ENCODE data around the gene GNB1L. TPM values are rescaled to one million over a fixed set of nuclear protein-coding genes. Genes with fewer than 3 reads are reported as not detected.

GNB1L gene
- total RNA-seq, 1 experiment from 2014 or later: 27.0 TPM

GRCh38 chr22:19798891-19799293 lies 55.8 kb downstream of the GNB1L start:
- Histone ChIP-seq H3K4me2 (ENCODE audit: low read length) (no peak overlapping the region), H3F3A (ENCODE audit: low read length, unreplicated experiment) (no peaks in the 10 kb centered on the region), H4K20me1 (ENCODE audit: low read length) (no peaks in the 10 kb centered on the region), H3K79me2 (ENCODE audit: low read length) (no peaks in the 10 kb centered on the region), H3K4me1 (ENCODE audit: insufficient read depth, low read length) (no peaks in the 10 kb centered on the region), H3K27ac (ENCODE audit: low read length) (no peak overlapping the region), H3K9ac (ENCODE audit: low read length) (no peak overlapping the region), H2AFZ (ENCODE audit: low read length) (no peak overlapping the region), H3K36me3 (ENCODE audit: low read depth, low read length) (no peaks in the 10 kb centered on the region), H3K9me2 (replicated peaks; ENCODE audit: low read length) (no peaks in the 10 kb centered on the region), H3K27me3 (ENCODE audit: low read length) (no peaks in the 10 kb centered on the region), H3K4me3 (ENCODE audit: low read length) (no peak overlapping the region), H3K9me3 (ENCODE audit: low read length) (no peaks in the 10 kb centered on the region)
- POLR2A ChIA-PET (ENCODE audit: unreplicated experiment): no interaction called here
- BruUV-seq (replicated peaks): no TSS peak
- CTCF ChIA-PET: no interaction called here
- DNase-seq: no peak
- TF ChIP-seq EZH2 (IDR thresholded peaks at IDR 0.05; ENCODE audit: low read length, unreplicated experiment) (no peak), EZH2phosphoT487 (IDR thresholded peaks at IDR 0.05; ENCODE audit: borderline replicate concordance, low read length) (no peak)
- TF ChIP-seq, protein P1, sequence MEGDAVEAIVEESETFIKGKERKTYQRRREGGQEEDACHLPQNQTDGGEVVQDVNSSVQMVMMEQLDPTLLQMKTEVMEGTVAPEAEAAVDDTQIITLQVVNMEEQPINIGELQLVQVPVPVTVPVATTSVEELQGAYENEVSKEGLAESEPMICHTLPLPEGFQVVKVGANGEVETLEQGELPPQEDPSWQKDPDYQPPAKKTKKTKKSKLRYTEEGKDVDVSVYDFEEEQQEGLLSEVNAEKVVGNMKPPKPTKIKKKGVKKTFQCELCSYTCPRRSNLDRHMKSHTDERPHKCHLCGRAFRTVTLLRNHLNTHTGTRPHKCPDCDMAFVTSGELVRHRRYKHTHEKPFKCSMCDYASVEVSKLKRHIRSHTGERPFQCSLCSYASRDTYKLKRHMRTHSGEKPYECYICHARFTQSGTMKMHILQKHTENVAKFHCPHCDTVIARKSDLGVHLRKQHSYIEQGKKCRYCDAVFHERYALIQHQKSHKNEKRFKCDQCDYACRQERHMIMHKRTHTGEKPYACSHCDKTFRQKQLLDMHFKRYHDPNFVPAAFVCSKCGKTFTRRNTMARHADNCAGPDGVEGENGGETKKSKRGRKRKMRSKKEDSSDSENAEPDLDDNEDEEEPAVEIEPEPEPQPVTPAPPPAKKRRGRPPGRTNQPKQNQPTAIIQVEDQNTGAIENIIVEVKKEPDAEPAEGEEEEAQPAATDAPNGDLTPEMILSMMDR (conservative IDR thresholded peaks at IDR 0.05; ENCODE audit: low read depth, low read length): no peak
- intact Hi-C loops (cut with micrococcal nuclease): no loop called here
- ATAC-seq: no peak

- Histone ChIP-seq H3K36me3 (ENCODE audit: low read depth, low read length) (no peaks in the 10 kb centered on the region), H3K79me2 (ENCODE audit: low read length) (no peaks in the 10 kb centered on the region), H3K9me3 (ENCODE audit: low read length) (no peaks in the 10 kb centered on the region), H3F3A (ENCODE audit: low read length, unreplicated experiment) (no peaks in the 10 kb centered on the region), H3K9ac (ENCODE audit: low read length) (no peak overlapping the region), H3K4me1 (ENCODE audit: insufficient read depth, low read length) (no peaks in the 10 kb centered on the region), H3K4me2 (ENCODE audit: low read length) (no peak overlapping the region), H3K4me3 (ENCODE audit: low read length) (no peak overlapping the region), H3K27me3 (ENCODE audit: low read length) (no peaks in the 10 kb centered on the region), H4K20me1 (ENCODE audit: low read length) (no peaks in the 10 kb centered on the region), H2AFZ (ENCODE audit: low read length) (no peak overlapping the region), H3K9me2 (replicated peaks; ENCODE audit: low read length) (no peaks in the 10 kb centered on the region), H3K27ac (ENCODE audit: low read length) (no peak overlapping the region)
- DNase-seq (no peak), ATAC-seq (no peak)
- ChIA-PET POLR2A (ENCODE audit: unreplicated experiment) (no interaction called here), CTCF (no interaction called here)
- intact Hi-C loops (cut with micrococcal nuclease): no loop called here
- TF ChIP-seq EZH2 (IDR thresholded peaks at IDR 0.05; ENCODE audit: low read length, unreplicated experiment): no peak
- no peak for TF ChIP-seq EZH2phosphoT487 (IDR thresholded peaks at IDR 0.05; ENCODE audit: borderline replicate concordance, low read length)
- TF ChIP-seq, protein P1 (conservative IDR thresholded peaks at IDR 0.05; ENCODE audit: low read depth, low read length): no peak
- BruUV-seq (replicated peaks): no TSS peak
Measured at GRCh38 chr22:19798003-19798665, 56.5 kb downstream of the GNB1L start.

DNA sequence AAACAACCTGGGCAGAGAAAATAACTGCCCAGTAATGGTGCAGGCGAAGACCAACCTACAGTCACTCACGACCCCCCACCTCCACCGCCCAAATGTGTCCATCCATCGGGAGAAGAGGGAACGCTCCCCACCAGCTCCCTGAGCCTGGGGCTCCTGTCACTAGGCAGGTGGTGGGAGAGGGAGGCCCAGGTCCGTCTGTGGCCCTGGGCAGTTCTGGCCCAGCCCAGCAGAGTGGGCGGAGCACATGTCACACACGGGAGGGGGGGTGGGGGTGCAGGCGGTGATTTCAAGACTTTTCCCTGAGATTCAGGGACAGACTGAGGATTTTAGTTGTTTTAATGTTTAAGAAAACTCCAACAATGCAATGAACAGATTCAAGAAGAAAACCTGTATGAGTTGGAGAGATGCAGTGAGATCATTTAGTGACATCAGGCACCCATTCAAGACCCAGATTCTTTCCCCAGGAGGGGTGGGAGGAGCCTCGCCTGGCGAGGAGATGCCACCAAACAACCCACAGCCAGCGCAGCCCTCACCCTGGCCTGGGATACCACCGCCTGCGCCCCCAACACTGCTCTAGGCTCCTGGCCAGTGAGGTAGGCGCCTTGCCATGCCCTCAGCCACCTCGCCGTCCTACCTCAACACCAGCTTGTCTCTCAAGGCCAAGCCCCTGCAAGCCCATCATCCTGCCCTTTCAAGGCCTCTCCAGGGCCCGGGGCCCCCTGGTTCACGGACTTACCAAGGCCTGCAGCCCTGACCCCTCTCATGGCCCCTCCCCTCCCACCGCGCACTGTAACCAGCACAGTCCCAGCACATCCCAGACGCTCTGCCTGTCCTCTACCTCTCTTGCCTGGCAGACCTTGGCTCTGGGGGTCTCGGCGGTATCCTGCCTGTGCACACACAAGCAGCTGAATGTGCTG lies 57.3 kb downstream of the GNB1L start:
- no peaks in the 10 kb centered on the region for H3K9me3 ChIP-seq (ENCODE audit: low read length)
- no TSS peak for BruUV-seq (replicated peaks)
- no peak overlapping the region for H3K4me3 ChIP-seq (ENCODE audit: low read length)
- no peaks in the 10 kb centered on the region for H3K79me2 ChIP-seq (ENCODE audit: low read length)
- H3K4me1 ChIP-seq (ENCODE audit: insufficient read depth, low read length): no peaks in the 10 kb centered on the region
- no peak overlapping the region for H3K9ac ChIP-seq (ENCODE audit: low read length)
- H3K27me3 ChIP-seq (ENCODE audit: low read length): no peaks in the 10 kb centered on the region
- ATAC-seq (no peak), DNase-seq (no peak)
- TF ChIP-seq EZH2phosphoT487 (IDR thresholded peaks at IDR 0.05; ENCODE audit: borderline replicate concordance, low read length): no peak
- TF ChIP-seq EZH2 (IDR thresholded peaks at IDR 0.05; ENCODE audit: low read length, unreplicated experiment): no peak
- TF ChIP-seq, protein P1 (conservative IDR thresholded peaks at IDR 0.05; ENCODE audit: low read depth, low read length): no peak
- H3K4me2 ChIP-seq (ENCODE audit: low read length): no peak overlapping the region
- no peaks in the 10 kb centered on the region for H3F3A ChIP-seq (ENCODE audit: low read length, unreplicated experiment)
- H3K9me2 ChIP-seq (replicated peaks; ENCODE audit: low read length): no peaks in the 10 kb centered on the region
- ChIA-PET POLR2A (ENCODE audit: unreplicated experiment) (no interaction called here), CTCF (no interaction called here)
- H3K36me3 ChIP-seq (ENCODE audit: low read depth, low read length): no peaks in the 10 kb centered on the region
- no peaks in the 10 kb centered on the region for H4K20me1 ChIP-seq (ENCODE audit: low read length)
- H3K27ac ChIP-seq (ENCODE audit: low read length): no peak overlapping the region
- intact Hi-C loops (cut with micrococcal nuclease): no loop called here
- H2AFZ ChIP-seq (ENCODE audit: low read length): no peak overlapping the region
